ENCODE data around the gene MEX3A. TPM values are rescaled to one million over a fixed set of nuclear protein-coding genes. Genes with fewer than 3 reads are reported as not detected.
A peak's percentile ranks its signal among the peaks of the same experiment; 100 is the strongest.

The MEX3A gene
- total and polyA plus RNA-seq, 2 of the 8 experiments (the other 6 are each of a cell fraction or from before 2014, with no cell fraction given) = 34.1 to 52.4 TPM

GRCh38 chr1:156054500-156055280, 27.6 kb downstream of the MEX3A start, which contains the start of gene LAMTOR2 (continued):
- no peak for TF ChIP-seq RFX5 (IDR thresholded peaks at IDR 0.05; ENCODE audit: borderline replicate concordance, low read depth, low read length)
- no peak for TF ChIP-seq SIRT6 (IDR thresholded peaks at IDR 0.05; ENCODE audit: low read length)
- TF ChIP-seq EGR1 (IDR thresholded peaks at IDR 0.05; ENCODE audit: borderline replicate concordance, low read depth, low read length) = peak; percentile 29; the same call in 1 of the 2 replicates
- TF ChIP-seq ASH2L (IDR thresholded peaks at IDR 0.05; ENCODE audit: low read length) = peak; percentile 87
- TF ChIP-seq E2F6 (IDR thresholded peaks at IDR 0.05) = peak; percentile 76; the same call in 1 of the 2 replicates
- peak; percentile 87 for TF ChIP-seq RBBP5 (IDR thresholded peaks at IDR 0.05; ENCODE audit: borderline replicate concordance, low read depth, low read length)
- peak; percentile 97 for TF ChIP-seq KDM4A (IDR thresholded peaks at IDR 0.05; ENCODE audit: low read depth, low read length, severe bottlenecking)

All from H1 (cell line).